NOMO-1 (cell line): Measurements from ENCODE around the gene ZNF225.
"Not testable (repeated sequence)": the region's sequence is repeated elsewhere in the genome, so short reads cannot be mapped to it uniquely, and the experiment has no call there.

Experiments
- DNase-seq, 2 experiments: peaks; one replicate each; lab custom pipeline; 2025; ENCODE audit not compliant: unreplicated experiment in 2 of 2; lab: John Stamatoyannopoulos, UW

The ZNF225 gene

DNA sequence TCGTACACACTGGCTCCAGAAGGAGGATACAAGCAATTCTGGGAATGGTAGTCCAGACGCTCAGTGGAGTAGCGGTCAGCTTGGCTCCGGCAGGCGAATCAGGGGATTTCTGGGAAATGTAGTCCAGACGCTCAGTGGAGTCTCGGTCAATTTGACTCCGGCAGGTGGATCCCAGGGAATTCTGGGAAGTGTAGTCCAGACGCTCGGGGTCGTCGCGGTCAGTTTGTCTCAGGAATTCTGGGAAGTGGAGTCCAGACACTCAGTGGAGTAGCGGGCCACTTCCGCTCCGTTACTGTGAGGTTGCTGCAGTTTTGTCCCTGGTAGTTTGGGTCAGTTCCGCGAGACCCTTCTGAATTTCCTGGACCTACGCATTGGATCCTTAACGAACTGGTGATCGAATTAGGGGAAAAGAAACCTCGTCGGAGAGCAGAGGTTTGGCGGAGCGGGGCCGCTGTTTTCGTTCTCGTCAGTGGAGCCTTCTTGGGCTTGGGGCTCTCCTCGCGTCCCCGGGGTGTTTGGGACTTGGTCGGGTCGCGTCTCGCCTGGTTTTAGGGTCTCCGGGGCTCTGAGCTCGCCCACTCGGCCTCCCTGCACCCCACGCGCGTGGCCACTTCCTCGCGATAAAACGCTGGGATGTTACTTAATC, at the start of gene ZNF225:
ZNF225 (plus strand) TSS at position 262 of the 646 bp plus-strand sequence. CDS start 2,429 bp downstream, outside the sequence.
- peak; percentile 86 to 94 for DNase-seq

GRCh38 chr19:44066305-44066704, 46.9 kb upstream of the ZNF225 start:
- no peak for DNase-seq

DNA sequence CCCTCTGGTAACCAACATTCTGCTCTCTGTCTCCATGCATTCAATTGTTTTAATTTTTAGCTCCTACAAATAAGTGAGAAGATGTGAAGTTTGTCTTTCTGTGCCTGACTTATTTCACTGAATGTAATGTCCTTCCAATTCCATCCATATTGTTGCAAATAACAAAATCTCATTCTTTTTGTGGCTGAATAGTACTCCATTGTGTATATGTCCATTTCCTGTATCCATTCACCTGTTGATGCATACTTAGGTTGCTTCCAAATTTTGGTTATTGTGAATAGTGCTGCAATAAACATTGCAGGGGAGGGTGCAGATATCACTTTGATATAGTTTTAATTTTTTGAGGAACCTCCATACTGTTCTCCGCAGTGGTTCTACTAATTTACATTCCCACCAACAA, 43.8 kb upstream of the ZNF225 start:
- DNase-seq: no peak

DNA sequence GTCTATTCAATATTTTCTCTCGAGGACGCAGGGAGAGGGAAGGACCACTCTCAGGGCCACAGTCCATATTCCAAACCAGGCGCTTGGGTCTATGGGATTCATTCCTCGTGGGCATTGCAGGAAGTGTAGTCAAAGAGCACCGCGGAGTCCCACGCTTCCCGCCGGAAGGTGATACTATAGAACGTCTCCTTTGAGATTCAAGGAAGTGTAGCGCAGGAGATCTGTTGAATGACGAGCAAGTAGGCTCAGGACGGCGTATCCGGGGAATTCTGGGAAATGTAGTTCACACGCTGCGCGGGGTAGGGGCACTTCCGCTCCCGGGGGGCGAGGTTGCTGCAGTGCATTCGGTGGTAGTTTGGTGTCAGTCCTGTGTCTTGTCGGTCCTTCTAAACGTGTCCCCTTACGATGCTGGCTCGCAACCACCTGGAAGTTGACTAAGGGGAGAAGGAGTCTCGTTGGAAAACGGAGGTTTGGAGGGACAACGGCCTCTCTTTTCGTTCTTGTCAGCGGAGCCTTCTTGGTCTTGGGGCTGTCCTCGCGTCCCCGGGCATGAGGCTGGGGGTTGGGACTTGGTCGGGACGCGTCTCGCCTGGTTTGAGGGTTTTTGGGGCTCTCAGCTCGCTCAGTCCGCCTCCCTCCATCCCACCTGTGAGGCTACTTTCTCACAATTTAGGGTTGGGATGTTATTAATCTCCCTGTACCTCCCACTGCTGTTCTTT, 41.2 kb upstream of the ZNF225 start, which contains the start of gene ZNF284:
ZNF284 (plus strand) TSS at position 336 of the 719 bp plus-strand sequence. CDS start 4,231 bp downstream, outside the sequence.
- peak; percentile 76 to 82 for DNase-seq

DNA sequence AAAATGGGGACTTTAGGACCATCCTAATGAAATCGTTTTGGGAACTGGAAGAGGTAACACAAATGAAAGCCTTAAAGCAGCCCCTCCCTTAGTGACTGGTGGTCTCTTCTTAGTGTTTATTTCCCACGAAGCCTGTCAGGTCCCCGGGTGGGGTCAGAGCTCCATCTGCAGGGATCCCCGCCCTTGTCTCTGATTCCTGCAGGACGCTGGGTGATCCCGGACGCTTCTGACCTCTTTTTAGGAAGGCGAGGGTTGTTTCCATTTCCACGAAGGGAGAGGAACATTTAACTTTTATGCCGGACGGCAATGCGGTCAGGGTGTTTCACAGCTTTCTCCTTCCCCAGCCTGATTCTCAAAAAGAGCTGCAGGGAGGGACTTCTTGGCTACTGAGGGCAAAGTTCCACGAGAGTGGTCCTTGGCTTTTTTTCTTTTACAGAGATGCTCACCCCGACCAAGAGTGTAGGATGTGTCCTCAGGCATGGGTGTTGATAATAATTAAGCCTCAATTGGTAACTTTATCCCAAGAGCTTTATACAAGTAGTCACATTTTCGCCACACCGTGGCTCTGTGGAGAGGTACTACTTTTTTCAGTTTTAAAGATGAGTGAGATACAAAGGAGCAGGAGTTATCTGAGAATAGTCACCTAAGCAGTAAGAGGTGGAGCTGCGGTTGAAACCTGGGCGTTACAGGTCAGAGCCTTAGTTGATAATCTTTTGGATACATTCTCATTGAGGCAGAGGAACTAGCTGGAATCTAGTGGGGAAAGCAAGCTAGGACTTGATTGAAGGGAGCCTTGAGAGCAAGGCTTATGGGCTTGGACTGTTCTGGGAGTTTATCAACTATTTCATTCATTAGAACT, 40.4 kb upstream of the ZNF225 start:
- DNase-seq: no peak

DNA sequence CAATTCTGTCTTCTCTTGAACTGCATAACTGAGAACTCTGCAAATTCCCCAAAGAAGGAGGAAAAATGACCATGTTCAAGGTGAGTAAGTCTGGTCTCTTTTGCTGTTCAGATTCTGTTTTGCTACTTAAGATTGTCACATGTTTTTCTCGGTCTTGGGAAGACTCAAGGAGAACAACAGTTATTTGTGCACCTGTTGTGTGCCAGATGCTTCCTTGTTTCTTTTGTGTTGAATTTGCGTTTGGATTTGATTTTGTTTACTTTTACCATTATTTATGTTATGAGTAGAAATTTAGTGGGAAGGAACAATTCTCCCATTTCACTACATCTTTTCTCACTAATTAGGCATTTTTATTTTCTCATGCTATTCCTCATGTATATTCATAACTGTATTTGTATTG, 36.9 kb upstream of the ZNF225 start:
- no peak for DNase-seq

DNA sequence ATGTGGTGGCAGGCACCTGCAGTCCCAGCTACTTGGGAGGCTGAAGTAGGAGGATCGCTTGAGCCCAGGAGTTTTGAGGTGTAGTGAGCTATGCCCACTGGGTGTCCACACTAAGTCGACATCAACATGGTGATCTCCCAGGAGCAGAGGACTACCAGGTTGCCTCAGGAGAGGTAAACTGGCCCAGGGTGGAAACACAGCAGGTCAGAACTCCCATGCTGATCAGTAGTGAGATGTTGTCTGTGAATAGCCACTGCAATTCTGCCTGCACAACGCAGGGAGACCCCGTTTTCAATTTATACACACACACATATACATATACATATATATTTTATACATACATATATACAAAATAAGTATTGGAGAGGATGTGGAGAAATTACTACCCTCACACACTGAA, 21.1 kb upstream of the ZNF225 start:
- DNase-seq: no peak

GRCh38 chr19:44093931-44094765, 19.1 kb upstream of the ZNF225 start, which contains the start of gene ZNF224:
Gene ZNF224, plus strand, starts transcription at chr19:44094361. Its CDS starts 3,513 bp downstream, at chr19:44097874.
- DNase-seq: peak; percentile 84 to 86

GRCh38 chr19:44107751-44108150, 5.4 kb upstream of the ZNF225 start:
- no peak for DNase-seq

- no peak for DNase-seq
These were observed 3.7 kb upstream of the ZNF225 start for GRCh38 chr19:44109458-44109857.

GRCh38 chr19:44111910-44112463, 1.2 kb upstream of the ZNF225 start:
- DNase-seq: no peak

DNA sequence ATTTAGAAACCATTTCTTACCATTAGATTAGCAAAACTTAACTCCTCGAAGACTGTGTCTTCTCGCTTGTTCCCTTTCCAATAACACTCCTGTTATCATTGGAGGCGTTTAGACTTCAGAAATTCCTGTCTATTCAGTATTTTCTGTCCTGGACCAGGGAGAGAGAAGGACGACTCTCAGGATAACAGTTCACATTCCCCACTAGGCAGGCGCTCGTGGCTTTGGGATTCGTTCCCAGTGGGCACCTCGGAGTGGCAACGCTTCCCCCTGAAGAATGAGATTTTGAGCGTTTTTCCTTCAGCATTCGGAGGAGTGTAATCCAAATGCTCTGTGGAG, 429 bp upstream of the ZNF225 start:
- peak in 1 of 2 experiments; percentile 38 for DNase-seq

- DNase-seq: no peak
These were observed 688 bp downstream of the ZNF225 start for GRCh38 chr19:44113784-44114390.

GRCh38 chr19:44121162-44121561, 8.0 kb downstream of the ZNF225 start:
- not testable (repeated sequence) for DNase-seq

GRCh38 chr19:44131955-44132354, 18.8 kb downstream of the ZNF225 start:
- DNase-seq: no peak

- peak; percentile 44 to 60 for DNase-seq
These were observed 28.2 kb downstream of the ZNF225 start, which contains the start of gene ZNF234 for GRCh38 chr19:44141191-44142058. Gene ZNF234, plus strand, starts transcription at chr19:44141554. Its CDS starts 3,079 bp downstream, at chr19:44144633.

DNA sequence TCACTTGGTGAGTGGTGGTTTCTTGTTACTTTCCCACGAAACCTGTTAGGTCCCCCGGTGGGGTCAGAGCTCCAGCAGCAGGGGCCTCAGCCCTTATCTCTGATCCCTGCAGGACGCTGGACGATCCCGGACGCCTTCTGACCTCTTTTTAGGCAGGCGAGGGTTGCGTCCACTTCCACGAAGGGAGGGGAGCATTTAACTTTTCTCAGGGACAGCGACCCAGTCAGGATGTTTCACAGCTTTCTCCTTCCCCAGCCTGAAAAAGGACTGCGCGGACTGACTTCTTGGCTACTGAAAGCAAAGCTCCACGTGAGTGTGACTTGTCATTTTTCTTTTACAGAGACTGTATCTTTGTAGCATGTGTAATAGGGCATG, 28.8 kb downstream of the ZNF225 start:
- no peak for DNase-seq

DNA sequence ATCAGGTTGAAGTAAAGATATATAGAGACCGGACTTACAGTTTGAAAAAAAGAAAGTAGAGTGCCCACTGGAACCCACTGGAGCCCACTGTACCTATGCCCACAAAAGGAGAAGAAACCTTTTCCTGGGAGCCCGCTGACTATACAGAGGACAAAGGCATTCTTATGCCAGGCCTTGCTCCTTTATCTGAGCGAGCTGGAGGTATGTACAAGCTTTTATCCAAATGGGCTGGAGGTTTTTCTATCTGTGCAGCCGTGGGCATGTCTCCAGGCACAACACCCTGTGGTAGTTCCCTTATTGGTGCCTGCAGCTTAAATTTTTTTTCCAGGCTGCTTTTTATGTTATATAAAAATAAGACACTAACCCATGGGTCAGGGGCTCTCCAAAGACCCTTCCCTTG, 36.6 kb downstream of the ZNF225 start:
- DNase-seq: no peak

DNA sequence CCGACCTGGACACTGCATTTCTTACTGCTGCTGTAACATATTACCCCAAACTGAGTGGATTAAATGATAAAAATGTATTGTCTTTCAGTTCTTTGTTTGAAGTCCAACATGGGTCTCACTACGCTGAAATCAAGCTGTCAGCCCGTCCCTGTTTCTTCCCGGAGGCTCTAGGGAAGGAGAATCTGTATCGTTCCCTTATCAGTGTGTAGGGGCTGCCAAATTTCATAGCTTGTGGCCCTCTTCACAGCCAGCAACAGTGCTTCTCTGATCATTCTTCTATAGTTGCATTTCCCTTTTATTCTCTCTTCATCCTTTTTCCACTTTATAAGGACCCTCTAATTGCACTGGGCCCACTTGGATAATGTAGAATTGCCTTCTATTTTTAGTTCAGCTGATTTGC, 38.3 kb downstream of the ZNF225 start:
- DNase-seq: no peak
